Astrocyte of the cerebellum (primary cell): ENCODE measurements around the gene CLDN25.

Source experiments
- DNase-seq: peaks from one replicate; pipeline ENCODE4 v3.0.0-alpha.2; 2011; ENCODE audit warnings: low read depth
- H3K4me3 ChIP-seq: 2 replicates; pipeline ENCODE4 v1.5.1; 2011; ENCODE audit warnings: mild to moderate bottlenecking, low read depth, low read length, moderate library complexity
- CTCF ChIP-seq: IDR thresholded peaks from 2 replicates; pipeline ENCODE4 v1.5.1; 2012; ENCODE audit warnings: low read length, low read depth, moderate library complexity, mild to moderate bottlenecking; ENCODE audit errors: missing control alignments
- in situ Hi-C: cut with HindIII; loops from 2 replicates; pipeline ENCODE4 v1.10.0; 2017; ENCODE audit warnings: low sequenced_read_pairs

Gene CLDN25

DNA sequence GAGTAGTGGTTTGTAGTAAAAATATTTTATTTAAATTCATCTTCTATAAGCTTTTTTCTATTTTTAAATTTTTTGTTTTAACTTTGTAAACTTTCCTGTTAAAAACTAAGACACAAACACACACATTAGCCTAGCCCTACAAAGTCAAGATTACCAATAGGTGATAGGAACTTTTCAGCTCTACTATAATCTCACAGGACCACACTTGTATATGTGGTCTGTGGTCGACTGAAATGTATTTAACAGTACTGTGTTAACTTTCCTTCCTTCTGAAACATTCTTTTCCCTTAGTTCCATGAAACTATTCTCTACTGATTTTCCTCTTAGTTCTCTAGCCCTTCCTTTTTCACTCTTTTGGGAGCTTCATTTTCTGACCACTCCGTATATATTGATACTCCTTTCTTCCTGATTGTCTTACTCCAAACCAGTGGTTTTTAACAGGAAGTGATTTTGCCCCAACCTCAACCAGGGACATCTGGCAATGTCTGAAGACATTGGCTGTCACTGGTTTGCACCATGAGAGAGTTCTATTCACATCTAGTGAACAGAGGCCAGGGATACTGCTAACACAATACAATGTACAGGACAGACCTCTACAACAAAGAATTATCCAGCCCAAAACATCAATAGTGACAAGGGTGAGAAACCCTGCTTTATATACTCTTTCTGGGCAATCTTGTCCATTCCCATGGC lies 14.9 kb upstream of the CLDN25 start:
- TF ChIP-seq CTCF, result no peak
- in situ Hi-C loops, result no loop called here
- DNase-seq, result no peak
- no peak overlapping the region for H3K4me3 ChIP-seq

DNA sequence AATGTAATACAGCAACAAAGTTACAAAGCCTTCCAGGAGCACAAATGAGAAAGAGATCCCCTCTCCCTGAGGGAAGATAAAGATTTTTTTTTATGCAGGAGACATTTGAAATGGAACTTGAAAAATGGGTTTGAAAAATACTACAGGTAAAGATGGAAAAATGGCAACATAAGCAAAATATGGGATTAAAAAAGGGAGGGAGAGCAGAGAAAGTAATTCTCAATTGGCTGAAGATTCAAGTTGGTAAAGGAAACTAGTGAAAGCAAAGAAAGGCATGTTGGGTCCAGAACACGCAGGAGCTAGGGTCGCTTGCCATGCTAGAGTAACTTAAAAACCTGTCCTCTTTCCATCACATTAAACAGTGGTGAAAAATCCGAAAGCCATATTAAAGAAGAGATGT lies 7.6 kb upstream of the CLDN25 start:
- DNase-seq, result no peak
- in situ Hi-C loops, result no loop called here
- no peak overlapping the region for H3K4me3 ChIP-seq
- TF ChIP-seq CTCF, result no peak

GRCh38 chr11:113773092-113773415 lies 6.5 kb upstream of the CLDN25 start:
- no peak for DNase-seq

DNA sequence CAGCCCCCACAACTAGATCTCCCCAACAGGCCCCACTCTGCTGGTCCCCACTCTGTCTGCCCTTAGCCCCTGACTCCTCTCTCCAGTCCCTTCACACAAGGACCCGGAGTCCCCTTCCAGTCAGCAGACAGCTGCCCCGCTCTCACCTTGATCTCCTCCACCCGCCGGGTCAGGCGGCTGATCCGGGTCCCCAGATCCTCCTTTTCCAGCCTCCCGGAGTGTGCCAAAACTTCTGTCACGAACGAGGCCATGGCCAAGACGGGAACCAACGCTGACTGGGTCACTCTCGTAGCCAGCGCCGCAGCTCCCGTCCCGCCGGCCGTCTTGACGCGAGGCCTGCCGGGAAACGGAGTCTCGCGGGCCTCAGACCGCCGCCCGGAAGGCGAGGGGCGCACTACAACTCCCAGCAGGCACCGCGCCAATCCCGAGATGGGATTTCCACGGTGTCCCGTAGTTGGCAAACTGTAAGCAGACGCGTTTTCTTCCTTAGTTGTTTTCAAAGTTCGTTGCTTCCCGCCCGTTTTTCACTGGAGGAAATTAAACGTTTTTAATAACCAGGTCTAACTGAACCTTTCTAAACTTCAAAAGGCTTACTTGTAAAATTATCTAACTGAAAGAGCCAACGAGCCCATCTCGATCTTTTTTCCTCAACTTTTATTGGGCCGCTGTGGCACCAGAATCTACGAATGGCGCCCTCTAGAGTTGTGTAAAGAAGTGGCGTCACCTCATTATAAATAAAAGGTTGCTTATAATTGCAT lies 6.0 kb upstream of the CLDN25 start, which contains the start of gene ZW10:
TSS of gene ZW10 (minus strand) at position 277 of the 758 bp plus-strand sequence. CDS start at position 251, 26 bp downstream.
- DNase-seq, result peak; percentile 97
- in situ Hi-C loops, result no loop called here
- peak; percentile 85 for TF ChIP-seq CTCF
- H3K4me3 ChIP-seq, result peak within 1 kb of the TSS; percentile 82

More at GRCh38 chr11:113773092-113773415, 6.5 kb upstream of the CLDN25 start:
- in situ Hi-C loops, result no loop called here
- no peak for TF ChIP-seq CTCF
- H3K4me3 ChIP-seq, result peak overlapping the region; percentile 82

GRCh38 chr11:113774174-113774503 lies 5.5 kb upstream of the CLDN25 start:
- H3K4me3 ChIP-seq, result peak overlapping the region; percentile 82
- no peak for DNase-seq
- no peak for TF ChIP-seq CTCF
- in situ Hi-C loops, result no loop called here

DNA sequence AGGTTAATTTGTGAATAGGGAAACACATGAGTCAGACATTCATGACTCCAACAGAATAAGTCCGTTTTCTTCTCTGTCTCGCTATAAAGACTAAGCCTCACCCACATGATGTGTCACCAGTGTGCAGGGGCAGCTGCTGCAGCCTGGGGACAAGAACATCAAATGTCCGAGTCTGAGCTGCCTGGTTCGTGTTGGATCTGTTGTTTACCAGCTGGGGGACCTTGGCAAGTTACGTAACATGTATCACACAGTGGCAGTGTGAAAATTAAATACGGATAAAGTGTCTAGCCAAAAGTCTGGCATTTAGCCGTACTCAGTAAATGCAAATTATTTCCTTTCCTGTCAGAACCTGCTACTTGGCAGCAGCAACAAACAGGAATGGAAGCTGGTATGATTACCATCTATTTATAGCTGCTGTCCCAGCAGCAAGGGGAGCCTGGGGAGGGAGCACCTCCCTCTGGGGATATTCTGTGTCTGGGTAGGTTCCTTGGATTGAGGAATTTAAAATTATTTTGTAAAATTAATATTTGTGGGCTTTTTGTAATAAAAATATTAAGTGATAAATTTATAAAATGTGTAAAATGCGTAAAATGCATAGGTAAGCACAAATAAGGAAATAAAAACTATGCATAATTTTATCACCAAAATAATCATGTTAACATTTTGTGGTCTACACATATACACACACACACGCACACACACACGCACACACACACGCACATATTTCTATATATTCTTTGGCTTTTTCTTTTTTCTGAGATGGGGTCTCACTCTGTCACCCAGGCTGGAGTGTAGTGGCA lies 1.3 kb upstream of the CLDN25 start:
- TF ChIP-seq CTCF, result no peak
- in situ Hi-C loops, result no loop called here
- DNase-seq, result no peak
- H3K4me3 ChIP-seq, result no peak overlapping the region
